HG02870 (cell line): ENCODE data around the gene ENAH.

Source experiments
- ATAC-seq: cut with Tn5 transposase; IDR thresholded peaks from one replicate; pipeline ENCODE4 v1.9.1; 2021; ENCODE audit warnings: mild to moderate bottlenecking, moderate library complexity; ENCODE audit not compliant: unreplicated experiment

Gene ENAH

GRCh38 chr1:225572422-225572821, 80.5 kb downstream of the ENAH start:
- ATAC-seq: no peak

- no peak for ATAC-seq
Measured at GRCh38 chr1:225567789-225568188, 85.1 kb downstream of the ENAH start.

- no peak for ATAC-seq
Measured at GRCh38 chr1:225565847-225566246, 87.1 kb downstream of the ENAH start.

GRCh38 chr1:225561675-225562074, 91.2 kb downstream of the ENAH start:
- no peak for ATAC-seq

- no peak for ATAC-seq
Measured at GRCh38 chr1:225559902-225560301, 93.0 kb downstream of the ENAH start.

- no peak for ATAC-seq
Measured at GRCh38 chr1:225559326-225559725, 93.6 kb downstream of the ENAH start.

- ATAC-seq: no peak
Measured at GRCh38 chr1:225556694-225557093, 96.2 kb downstream of the ENAH start.

GRCh38 chr1:225555821-225556220, 97.1 kb downstream of the ENAH start:
- no peak for ATAC-seq

- no peak for ATAC-seq
Measured at GRCh38 chr1:225554216-225554812, 98.6 kb downstream of the ENAH start.

GRCh38 chr1:225549821-225550220, 103.1 kb downstream of the ENAH start:
- no peak for ATAC-seq

- ATAC-seq: no peak
Measured at GRCh38 chr1:225548140-225548857, 104.6 kb downstream of the ENAH start.

- ATAC-seq: no peak
Measured at GRCh38 chr1:225545649-225546048, 107.3 kb downstream of the ENAH start.

GRCh38 chr1:225544924-225545323, 108.0 kb downstream of the ENAH start:
- no peak for ATAC-seq

GRCh38 chr1:225544263-225544662, 108.7 kb downstream of the ENAH start:
- ATAC-seq: no peak

GRCh38 chr1:225543350-225543749, 109.6 kb downstream of the ENAH start:
- no peak for ATAC-seq

- no peak for ATAC-seq
Measured at GRCh38 chr1:225541383-225541782, 111.5 kb downstream of the ENAH start.

- ATAC-seq: no peak
Measured at GRCh38 chr1:225539575-225539974, 113.3 kb downstream of the ENAH start.

GRCh38 chr1:225539069-225539468, 113.9 kb downstream of the ENAH start:
- ATAC-seq: no peak

GRCh38 chr1:225537554-225538251, 115.2 kb downstream of the ENAH start:
- ATAC-seq: no peak

GRCh38 chr1:225535280-225535679, 117.6 kb downstream of the ENAH start:
- no peak for ATAC-seq

- ATAC-seq: no peak
Measured at GRCh38 chr1:225534772-225535171, 118.2 kb downstream of the ENAH start.

GRCh38 chr1:225534135-225534534, 118.8 kb downstream of the ENAH start:
- no peak for ATAC-seq
